NCI-H1105 treated with DMSO at 0.1 percent for 48 hours (cell line): ENCODE data around the gene HMGCLL1.
A peak's percentile ranks its signal among the peaks of the same experiment; 100 is the strongest.

Experiments
- DNase-seq: peaks from one replicate; lab custom pipeline; 2025; lab: John Stamatoyannopoulos, UW

Gene HMGCLL1

GRCh38 chr6:55578537-55579363, at the start of gene HMGCLL1:
Gene HMGCLL1 (minus strand): TSS chr6:55579192. CDS start chr6:55579055, 137 bp downstream.
- DNase-seq, result peak; percentile 87

GRCh38 chr6:55621993-55622392, 43.0 kb upstream of the HMGCLL1 start:
- no peak for DNase-seq

DNA sequence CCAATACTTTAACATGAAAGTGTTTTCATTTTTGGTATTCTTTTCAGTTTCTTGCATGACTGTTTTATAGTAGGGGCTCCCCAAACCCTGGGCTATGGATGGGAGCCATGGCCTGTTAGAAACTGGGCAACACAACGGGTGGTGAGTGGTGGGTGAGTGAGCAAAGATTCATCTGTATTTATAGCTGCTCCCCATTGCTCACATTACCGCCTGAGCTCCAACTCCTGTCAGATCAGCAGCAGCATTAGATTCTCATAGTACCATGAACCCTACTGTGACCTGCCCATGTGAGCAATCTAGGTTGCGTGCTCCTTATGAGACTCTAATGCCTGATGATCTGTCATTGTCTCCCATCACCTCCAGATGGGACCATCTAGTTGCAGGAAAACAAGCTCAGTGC, 42.3 kb upstream of the HMGCLL1 start:
- DNase-seq, result no peak

GRCh38 chr6:55617272-55617671, 38.3 kb upstream of the HMGCLL1 start:
- DNase-seq, result peak; percentile 38

DNA sequence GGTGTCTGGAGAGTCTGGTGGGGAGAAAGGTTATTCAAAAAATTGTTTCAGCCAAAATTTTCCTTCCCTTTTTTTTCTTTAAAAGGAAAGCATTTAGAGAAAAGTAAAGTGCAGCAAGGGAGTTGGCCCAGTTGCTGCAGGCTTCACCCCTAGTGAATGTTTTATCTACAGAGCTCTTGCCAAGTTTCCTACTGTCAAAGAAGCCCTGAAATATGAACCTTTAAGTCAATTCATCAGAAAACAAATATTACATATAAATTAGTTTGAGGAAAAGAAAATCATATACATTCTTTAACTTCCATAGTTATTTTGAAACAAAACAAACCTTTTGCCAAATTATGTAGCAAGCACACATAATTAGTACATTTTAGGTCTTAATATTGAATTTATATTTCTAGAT, 25.0 kb upstream of the HMGCLL1 start:
- DNase-seq, result no peak

GRCh38 chr6:55601120-55601519, 22.1 kb upstream of the HMGCLL1 start:
- no peak for DNase-seq

DNA sequence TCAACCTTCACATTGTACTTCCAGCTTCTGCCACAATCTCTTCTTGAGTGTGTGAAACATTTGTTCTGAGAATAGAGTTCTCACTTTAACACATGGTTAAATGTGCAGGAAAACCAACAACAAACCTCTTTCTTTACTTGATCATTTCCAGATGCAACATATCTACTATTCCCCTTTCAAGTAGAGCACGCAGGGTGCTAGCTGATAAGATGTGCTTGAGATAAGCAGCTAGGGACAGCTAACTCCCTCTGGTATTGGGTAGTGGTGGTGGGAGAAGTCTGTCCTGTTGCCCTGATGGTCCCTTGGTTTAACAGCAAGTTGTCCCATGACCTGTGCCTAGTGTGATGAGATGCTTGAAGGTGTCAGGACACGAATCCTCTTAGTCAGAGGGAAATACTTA, 15.4 kb upstream of the HMGCLL1 start:
- no peak for DNase-seq

DNA sequence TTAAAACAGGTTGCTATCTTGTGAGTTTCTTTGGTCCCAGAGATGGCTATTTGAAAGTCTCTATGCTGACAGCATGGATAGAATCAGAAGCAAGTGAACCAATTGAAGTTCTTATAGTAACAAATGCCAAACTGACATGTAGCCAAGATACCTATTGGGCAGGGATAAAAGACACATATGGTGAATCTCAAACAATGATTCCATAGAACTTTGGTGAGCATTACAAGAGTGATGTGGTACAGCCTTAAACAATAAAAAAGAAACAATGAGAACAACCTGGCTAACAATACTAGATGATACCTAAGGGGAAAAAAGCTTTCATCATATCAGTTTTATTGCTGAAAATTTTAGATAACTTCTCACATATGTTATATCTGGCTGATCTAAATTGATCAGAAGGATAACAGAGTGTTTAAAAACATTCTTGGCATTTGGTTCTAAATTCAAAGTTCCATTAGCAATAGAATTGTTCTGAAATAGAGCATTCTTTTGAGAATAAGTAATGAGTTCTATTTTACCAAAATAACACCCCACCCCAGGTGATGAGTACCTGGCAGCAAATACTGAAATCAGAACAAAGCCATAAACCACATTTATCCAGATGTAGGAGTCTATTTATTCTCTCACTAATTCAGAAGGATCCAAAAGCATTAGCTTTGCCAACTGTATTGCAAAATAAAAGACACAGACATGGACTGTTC, 5.8 kb upstream of the HMGCLL1 start:
- no peak for DNase-seq

DNA sequence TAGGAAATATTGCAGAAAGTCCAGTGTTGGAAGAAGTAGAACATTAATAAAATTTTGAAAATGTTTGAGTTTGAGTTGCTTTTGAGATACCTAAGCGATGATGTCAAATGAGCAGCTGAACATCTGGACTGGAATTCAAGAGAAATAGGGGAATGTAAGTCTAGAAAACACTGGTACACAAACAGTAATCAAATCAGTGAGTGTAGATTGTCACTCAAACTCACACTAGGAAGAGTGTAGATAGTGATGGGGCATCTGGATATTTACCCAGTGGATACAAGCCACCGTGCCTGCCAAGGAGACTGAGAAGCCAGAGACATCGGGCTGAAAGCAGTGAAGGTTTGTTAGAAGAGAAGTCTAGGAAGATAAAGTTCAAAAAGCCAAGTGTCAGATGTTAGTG, 2.2 kb downstream of the HMGCLL1 start:
- DNase-seq, result no peak

GRCh38 chr6:55574556-55574955, 4.4 kb downstream of the HMGCLL1 start:
- no peak for DNase-seq

- DNase-seq, result no peak
Measured at GRCh38 chr6:55569638-55570037, 9.4 kb downstream of the HMGCLL1 start.

- DNase-seq, result no peak
Measured at GRCh38 chr6:55568808-55569439, 10.1 kb downstream of the HMGCLL1 start.

DNA sequence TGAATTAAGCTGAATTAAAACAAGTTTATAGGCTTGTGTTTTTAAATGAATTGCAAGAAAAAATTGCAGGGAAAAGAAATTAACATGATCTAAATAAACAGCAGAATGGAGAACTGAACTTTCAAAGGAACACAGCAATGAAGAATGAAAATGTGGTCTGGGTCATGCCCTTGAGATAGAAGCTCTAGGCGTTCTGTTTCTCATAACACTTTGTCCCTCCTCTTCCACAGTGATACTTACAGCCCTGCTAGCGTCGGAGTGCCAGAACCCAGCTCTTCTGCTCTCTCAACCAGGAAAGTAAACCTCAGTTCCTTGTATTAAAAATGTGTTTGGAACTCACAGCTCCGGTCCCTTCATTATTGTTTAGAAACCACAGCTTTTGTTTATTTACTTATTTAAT, 11.4 kb downstream of the HMGCLL1 start:
- DNase-seq, result no peak

- no peak for DNase-seq
Measured at GRCh38 chr6:55566036-55566710, 12.8 kb downstream of the HMGCLL1 start.

DNA sequence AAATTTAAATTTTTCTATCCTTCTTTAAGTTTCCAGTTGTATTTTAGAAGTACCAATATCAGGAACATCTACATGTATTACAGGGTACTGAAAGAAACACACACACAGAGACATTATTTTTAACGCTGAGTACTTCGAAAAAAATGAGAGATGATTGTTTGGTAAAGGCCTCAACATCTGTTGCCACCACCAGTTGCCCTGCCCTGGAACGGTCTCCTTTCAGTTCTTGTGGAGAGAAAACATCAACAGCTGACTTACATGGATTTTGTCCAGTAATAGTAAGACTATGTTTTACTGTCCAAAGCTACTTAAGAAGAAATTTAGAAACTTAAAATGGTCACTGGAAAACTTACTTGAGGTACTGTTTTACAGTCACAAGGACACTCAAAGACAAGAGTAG, 16.7 kb downstream of the HMGCLL1 start:
- no peak for DNase-seq

- no peak for DNase-seq
Measured at GRCh38 chr6:55560290-55560885, 18.6 kb downstream of the HMGCLL1 start.

- no peak for DNase-seq
Measured at GRCh38 chr6:55557146-55557545, 21.8 kb downstream of the HMGCLL1 start.

- DNase-seq, result no peak
Measured at GRCh38 chr6:55545791-55546190, 33.2 kb downstream of the HMGCLL1 start.

- no peak for DNase-seq
Measured at GRCh38 chr6:55543633-55544309, 35.2 kb downstream of the HMGCLL1 start.

DNA sequence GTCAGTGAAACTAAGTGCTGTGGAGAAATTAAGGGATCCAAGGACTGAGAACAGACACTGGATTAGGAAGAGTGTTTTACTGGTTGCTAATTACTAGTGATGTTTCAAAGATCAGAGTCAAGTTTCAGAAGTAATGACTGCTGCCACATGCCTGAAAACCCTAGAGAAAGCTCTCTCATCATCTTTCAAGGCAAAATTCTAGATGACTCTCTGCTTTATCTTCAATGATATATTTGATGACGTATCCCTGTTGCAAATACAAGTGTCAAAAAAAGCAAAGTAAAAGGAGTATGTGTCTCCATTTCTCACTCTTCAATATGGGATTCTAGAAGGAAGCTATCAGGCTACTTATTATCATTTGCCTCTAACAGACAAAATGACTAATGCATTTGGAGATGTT, 38.0 kb downstream of the HMGCLL1 start:
- DNase-seq, result no peak

- DNase-seq, result no peak
Measured at GRCh38 chr6:55536391-55536956, 42.5 kb downstream of the HMGCLL1 start.
